HepG2 (cell line): Measurements from ENCODE around the gene NCBP1. TPM values are rescaled to one million over a fixed set of nuclear protein-coding genes. Genes with fewer than 3 reads are reported as not detected.

ENCODE experiments used
- ARNT2 ChIP-seq: sonication (generic); formaldehyde crosslinking; IDR thresholded peaks from 2 replicates; pipeline ENCODE4 v1.8.0; 2022; ENCODE audit warnings: mild to moderate bottlenecking, low read depth, missing genetic modification reagents, moderate library complexity
- GZF1 ChIP-seq: sonication (generic); formaldehyde crosslinking; IDR thresholded peaks from 2 replicates; pipeline ENCODE4 v1.5.1; 2020; ENCODE audit warnings: mild to moderate bottlenecking, missing genetic modification reagents
- HOXA9 ChIP-seq: sonication (generic); formaldehyde crosslinking; IDR thresholded peaks from 2 replicates; pipeline ENCODE4 v1.8.1; 2022; ENCODE audit warnings: missing genetic modification reagents, mild to moderate bottlenecking, moderate library complexity, borderline replicate concordance
- KLF11 ChIP-seq: IDR thresholded peaks from 2 replicates; pipeline ENCODE4 v1.6.1; 2016; ENCODE audit warnings: missing compliant biosample characterization
- MEF2D ChIP-seq: sonication (generic); formaldehyde crosslinking; IDR thresholded peaks from 2 replicates; pipeline ENCODE4 v1.5.1; 2020; ENCODE audit warnings: mild to moderate bottlenecking, missing genetic modification reagents
- NPAS2 ChIP-seq: sonication (generic); formaldehyde crosslinking; IDR thresholded peaks from 2 replicates; pipeline ENCODE4 v1.8.0; 2022; ENCODE audit warnings: mild to moderate bottlenecking, missing genetic modification reagents, borderline replicate concordance
- SMYD3 ChIP-seq: sonication (generic); formaldehyde crosslinking; IDR thresholded peaks from 2 replicates; pipeline ENCODE4 v1.8.1; 2023; ENCODE audit warnings: mild to moderate bottlenecking, missing genetic modification reagents
- TOPORS ChIP-seq: sonication (generic); formaldehyde crosslinking; IDR thresholded peaks from 2 replicates; pipeline ENCODE4 v1.8.0; 2023; ENCODE audit warnings: mild to moderate bottlenecking, missing genetic modification reagents
- ZFX ChIP-seq: sonication (generic); formaldehyde crosslinking; IDR thresholded peaks from 2 replicates; pipeline ENCODE4 v1.4.0; 2020; ENCODE audit warnings: mild to moderate bottlenecking, low read depth, missing genetic modification reagents, moderate library complexity
- ZNF124 ChIP-seq: sonication (generic); formaldehyde crosslinking; IDR thresholded peaks from 2 replicates; pipeline ENCODE4 v1.4.0; 2020; ENCODE audit warnings: missing genetic modification reagents
- ZNF510 ChIP-seq: sonication (generic); formaldehyde crosslinking; IDR thresholded peaks from 2 replicates; pipeline ENCODE4 v1.4.0; 2020; ENCODE audit warnings: low read depth, mild to moderate bottlenecking, missing genetic modification reagents
- ZNF562 ChIP-seq: sonication (generic); formaldehyde crosslinking; IDR thresholded peaks from 2 replicates; pipeline ENCODE4 v1.8.0; 2022; ENCODE audit warnings: missing genetic modification reagents, borderline replicate concordance
- ZNF619 ChIP-seq: sonication (generic); formaldehyde crosslinking; IDR thresholded peaks from 2 replicates; pipeline ENCODE4 v1.4.0; 2020; ENCODE audit warnings: mild to moderate bottlenecking, missing genetic modification reagents
- ZNF761 ChIP-seq: sonication (generic); formaldehyde crosslinking; conservative IDR thresholded peaks from 2 replicates; pipeline ENCODE4 v1.4.0; 2020; ENCODE audit warnings: mild to moderate bottlenecking, missing genetic modification reagents
- polyA plus RNA-seq, 8 experiments: library from polyadenylated mRNA; depleted of rRNA in 3 of 8; stranded (reverse) in 7 of 8; unstranded in 1 of 8; fragments of >200 nt; fragmentation: Illumina TruSeq in 4 of 8; extraction: Trizol in 4 of 8; gene quantifications; 2 replicates each; pipeline versions ENCODE4 v1.2.1 to v1.2.3, GENCODE V29; 2011 to 2016; ENCODE audit warnings: low read depth in 4 of 8, missing spikeins in 1 of 8, mixed read lengths in 1 of 8; ENCODE audit not compliant: insufficient read depth in 1 of 8
- total RNA-seq, 5 experiments: library from RNA; depleted of rRNA; stranded (reverse); fragments of >200 nt; fragmentation: Illumina TruSeq; extraction: Trizol; gene quantifications; 2 replicates each; pipeline ENCODE4 v1.2.3, GENCODE V29; 2016; ENCODE audit warnings: low read depth in 1 of 5
- TF ChIP-seq, protein P1 (sequence below): sonication (generic); formaldehyde crosslinking; IDR thresholded peaks from 2 replicates; pipeline ENCODE4 v1.5.0; 2020; ENCODE audit warnings: missing genetic modification reagents
- TF ChIP-seq, protein P2 (sequence below): sonication (generic); formaldehyde crosslinking; IDR thresholded peaks from 2 replicates; pipeline ENCODE4 v1.4.0; 2020; ENCODE audit warnings: missing genetic modification reagents, mild to moderate bottlenecking, borderline replicate concordance
- TF ChIP-seq, protein P3 (sequence below): sonication (generic); formaldehyde crosslinking; IDR thresholded peaks from 2 replicates; pipeline ENCODE4 v1.8.0; 2022; ENCODE audit warnings: missing genetic modification reagents, mild to moderate bottlenecking, moderate library complexity, borderline replicate concordance
- TF ChIP-seq, protein P4 (sequence below): sonication (generic); formaldehyde crosslinking; IDR thresholded peaks from 2 replicates; pipeline ENCODE4 v1.4.0; 2020; ENCODE audit warnings: missing genetic modification reagents, low read depth, mild to moderate bottlenecking, borderline replicate concordance
- TF ChIP-seq, protein P5 (sequence below): sonication (generic); formaldehyde crosslinking; IDR thresholded peaks from 2 replicates; pipeline ENCODE4 v1.4.0; 2020; ENCODE audit warnings: mild to moderate bottlenecking, missing genetic modification reagents, borderline replicate concordance

NCBP1 gene
- total and polyA plus RNA-seq, 2 of the 13 experiments (the other 11 are each of a cell fraction or from before 2014, with no cell fraction given), result 13.3 to 40.2 TPM

DNA sequence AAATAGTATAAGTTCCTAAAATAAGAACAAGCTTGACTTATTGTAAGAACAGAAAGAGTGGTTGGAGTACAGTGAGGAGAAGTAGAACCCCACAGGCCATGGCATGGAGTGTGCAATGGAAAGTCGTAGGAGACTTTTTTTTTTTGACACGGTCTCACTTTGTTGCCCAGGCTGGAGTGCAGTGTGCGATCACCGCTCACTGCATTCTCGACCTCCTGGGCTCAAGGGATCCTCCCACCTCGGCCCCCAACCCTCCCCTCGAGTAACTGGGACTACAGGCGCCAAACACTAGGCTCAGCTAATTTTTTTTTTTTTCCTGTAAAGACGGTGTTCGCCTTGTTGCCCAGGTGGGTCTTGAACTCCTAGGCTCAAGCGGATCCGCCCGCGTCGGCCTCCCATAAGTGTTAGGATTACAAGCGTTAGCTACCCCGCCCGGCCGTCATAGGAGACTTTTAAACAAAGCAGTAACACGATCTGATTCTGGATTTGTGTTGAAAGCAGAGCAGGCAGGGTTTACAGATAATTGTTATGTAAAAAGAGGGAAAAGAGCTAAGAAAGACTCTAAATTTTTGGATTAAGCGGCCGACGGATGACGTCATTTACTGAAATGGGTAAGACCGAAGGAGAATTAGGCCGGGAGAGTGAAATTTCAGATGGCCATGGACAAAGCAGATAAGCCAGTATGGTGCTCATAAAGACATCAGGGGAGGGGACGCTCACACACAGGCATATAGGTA is 1.2 kb upstream of the NCBP1 start (continued):
- TF ChIP-seq, protein P1, sequence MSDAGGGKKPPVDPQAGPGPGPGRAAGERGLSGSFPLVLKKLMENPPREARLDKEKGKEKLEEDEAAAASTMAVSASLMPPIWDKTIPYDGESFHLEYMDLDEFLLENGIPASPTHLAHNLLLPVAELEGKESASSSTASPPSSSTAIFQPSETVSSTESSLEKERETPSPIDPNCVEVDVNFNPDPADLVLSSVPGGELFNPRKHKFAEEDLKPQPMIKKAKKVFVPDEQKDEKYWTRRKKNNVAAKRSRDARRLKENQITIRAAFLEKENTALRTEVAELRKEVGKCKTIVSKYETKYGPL, result no peak
- TF ChIP-seq, protein P2, sequence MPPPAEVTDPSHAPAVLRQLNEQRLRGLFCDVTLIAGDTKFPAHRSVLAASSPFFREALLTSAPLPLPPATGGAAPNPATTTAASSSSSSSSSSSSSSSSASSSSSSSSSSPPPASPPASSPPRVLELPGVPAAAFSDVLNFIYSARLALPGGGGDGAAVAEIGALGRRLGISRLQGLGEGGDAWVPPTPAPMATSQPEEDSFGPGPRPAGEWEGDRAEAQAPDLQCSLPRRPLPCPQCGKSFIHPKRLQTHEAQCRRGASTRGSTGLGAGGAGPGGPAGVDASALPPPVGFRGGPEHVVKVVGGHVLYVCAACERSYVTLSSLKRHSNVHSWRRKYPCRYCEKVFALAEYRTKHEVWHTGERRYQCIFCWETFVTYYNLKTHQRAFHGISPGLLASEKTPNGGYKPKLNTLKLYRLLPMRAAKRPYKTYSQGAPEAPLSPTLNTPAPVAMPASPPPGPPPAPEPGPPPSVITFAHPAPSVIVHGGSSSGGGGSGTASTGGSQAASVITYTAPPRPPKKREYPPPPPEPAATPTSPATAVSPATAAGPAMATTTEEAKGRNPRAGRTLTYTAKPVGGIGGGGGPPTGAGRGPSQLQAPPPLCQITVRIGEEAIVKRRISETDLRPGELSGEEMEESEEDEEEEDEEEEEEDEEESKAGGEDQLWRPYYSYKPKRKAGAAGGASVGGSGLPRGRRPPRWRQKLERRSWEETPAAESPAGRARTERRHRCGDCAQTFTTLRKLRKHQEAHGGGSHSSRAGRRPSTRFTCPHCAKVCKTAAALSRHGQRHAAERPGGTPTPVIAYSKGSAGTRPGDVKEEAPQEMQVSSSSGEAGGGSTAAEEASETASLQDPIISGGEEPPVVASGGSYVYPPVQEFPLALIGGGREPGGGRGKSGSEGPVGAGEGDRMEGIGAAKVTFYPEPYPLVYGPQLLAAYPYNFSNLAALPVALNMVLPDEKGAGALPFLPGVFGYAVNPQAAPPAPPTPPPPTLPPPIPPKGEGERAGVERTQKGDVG, result no peak
- TF ChIP-seq KLF11 (CRISPR knock-in tag) (0 out of 2 replicates have a peak, but pooled peaks have one; percentile 9), NPAS2 (CRISPR knock-in tag) (no peak), GZF1 (CRISPR knock-in tag) (no peak), ZNF510 (CRISPR knock-in tag) (0 out of 2 replicates have a peak, but pooled peaks have one; percentile 33), ARNT2 (no peak), SMYD3 (CRISPR knock-in tag) (no peak), ZNF761 (no peak), ZNF562 (CRISPR knock-in tag) (no peak), MEF2D (CRISPR knock-in tag) (0 out of 2 replicates have a peak, but pooled peaks have one; percentile 7), ZNF124 (CRISPR knock-in tag) (no peak), ZFX (CRISPR knock-in tag) (no peak), ZNF619 (no peak), HOXA9 (no peak), TOPORS (no peak)
- TF ChIP-seq, protein P3, sequence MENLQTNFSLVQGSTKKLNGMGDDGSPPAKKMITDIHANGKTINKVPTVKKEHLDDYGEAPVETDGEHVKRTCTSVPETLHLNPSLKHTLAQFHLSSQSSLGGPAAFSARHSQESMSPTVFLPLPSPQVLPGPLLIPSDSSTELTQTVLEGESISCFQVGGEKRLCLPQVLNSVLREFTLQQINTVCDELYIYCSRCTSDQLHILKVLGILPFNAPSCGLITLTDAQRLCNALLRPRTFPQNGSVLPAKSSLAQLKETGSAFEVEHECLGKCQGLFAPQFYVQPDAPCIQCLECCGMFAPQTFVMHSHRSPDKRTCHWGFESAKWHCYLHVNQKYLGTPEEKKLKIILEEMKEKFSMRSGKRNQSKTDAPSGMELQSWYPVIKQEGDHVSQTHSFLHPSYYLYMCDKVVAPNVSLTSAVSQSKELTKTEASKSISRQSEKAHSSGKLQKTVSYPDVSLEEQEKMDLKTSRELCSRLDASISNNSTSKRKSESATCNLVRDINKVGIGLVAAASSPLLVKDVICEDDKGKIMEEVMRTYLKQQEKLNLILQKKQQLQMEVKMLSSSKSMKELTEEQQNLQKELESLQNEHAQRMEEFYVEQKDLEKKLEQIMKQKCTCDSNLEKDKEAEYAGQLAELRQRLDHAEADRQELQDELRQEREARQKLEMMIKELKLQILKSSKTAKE (CRISPR knock-in tag), result no peak
- TF ChIP-seq, protein P4, sequence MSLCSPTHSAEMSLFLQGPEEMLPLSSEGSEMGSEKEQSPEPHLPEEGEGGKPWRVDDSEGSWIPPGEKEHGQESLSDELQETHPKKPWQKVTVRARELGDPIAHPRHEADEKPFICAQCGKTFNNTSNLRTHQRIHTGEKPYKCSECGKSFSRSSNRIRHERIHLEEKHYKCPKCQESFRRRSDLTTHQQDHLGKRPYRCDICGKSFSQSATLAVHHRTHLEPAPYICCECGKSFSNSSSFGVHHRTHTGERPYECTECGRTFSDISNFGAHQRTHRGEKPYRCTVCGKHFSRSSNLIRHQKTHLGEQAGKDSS, result no peak
- TF ChIP-seq, protein P5, sequence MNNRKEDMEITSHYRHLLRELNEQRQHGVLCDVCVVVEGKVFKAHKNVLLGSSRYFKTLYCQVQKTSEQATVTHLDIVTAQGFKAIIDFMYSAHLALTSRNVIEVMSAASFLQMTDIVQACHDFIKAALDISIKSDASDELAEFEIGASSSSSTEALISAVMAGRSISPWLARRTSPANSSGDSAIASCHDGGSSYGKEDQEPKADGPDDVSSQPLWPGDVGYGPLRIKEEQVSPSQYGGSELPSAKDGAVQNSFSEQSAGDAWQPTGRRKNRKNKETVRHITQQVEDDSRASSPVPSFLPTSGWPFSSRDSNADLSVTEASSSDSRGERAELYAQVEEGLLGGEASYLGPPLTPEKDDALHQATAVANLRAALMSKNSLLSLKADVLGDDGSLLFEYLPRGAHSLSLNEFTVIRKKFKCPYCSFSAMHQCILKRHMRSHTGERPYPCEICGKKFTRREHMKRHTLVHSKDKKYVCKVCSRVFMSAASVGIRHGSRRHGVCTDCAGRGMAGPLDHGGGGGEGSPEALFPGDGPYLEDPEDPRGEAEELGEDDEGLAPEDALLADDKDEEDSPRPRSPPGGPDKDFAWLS (CRISPR knock-in tag), result no peak
